ENCODE data around the gene TRAF3.

TRAF3 gene

DNA sequence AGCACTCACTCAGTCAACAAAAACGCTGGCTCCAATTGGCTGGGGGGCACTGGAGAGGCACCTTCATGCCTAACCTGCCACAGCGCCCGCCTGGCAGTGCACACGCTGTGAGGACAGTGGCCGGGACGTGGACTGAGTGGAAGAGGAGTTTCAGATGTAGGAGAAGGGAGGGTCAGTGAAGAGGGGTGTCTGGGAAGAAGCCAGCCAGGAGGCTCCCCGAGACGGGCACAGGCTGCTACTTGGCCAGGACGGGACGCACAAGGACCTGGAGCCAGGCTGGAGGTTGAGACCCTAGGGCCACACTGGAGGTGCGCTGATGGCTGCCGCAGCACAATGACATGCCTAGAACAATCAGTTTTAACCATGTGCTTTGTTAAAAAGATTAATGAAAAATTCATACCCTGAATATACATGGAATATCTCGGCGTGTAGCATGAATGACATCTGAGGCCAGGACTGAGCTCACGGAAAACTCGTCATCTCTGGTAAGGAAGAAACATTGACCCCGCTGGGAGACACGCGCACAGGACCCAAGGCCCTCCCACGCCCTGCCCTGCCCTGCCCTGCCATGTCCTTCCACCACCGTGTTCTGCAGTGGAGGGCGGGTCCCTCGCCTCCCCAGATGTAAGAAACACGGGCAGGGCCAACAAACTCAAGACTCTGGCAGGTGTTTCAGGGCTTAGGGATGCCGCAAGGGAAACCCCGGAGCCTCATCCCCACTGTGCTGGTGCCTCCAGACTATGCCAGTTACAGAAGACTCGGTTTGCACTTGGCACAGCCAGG, 170.3 kb downstream of the TRAF3 start:
- Histone ChIP-seq H3K4me2 (ENCODE audit: insufficient read depth, low read length) (no peak overlapping the region), H3K36me3 (ENCODE audit: insufficient read depth, low read length) (no peaks in the 10 kb centered on the region), H3K27ac (ENCODE audit: low read length) (no peak overlapping the region), H3K9ac (ENCODE audit: low read depth, low read length) (no peak overlapping the region), H4K20me1 (ENCODE audit: insufficient read depth, low read length) (no peaks in the 10 kb centered on the region), H3K4me3 (ENCODE audit: low read depth in 1 of 2, low read length in 2 of 2) (no peak overlapping the region), H3K79me2 (ENCODE audit: insufficient read depth, low read length) (no peaks in the 10 kb centered on the region), H3K4me1 (ENCODE audit: insufficient read depth, low read length) (peaks cover 8% of the 10 kb centered on the region), H2AFZ (ENCODE audit: low read depth, low read length) (no peak overlapping the region), H3K27me3 (ENCODE audit: insufficient read depth, low read length, poor library complexity) (no peaks in the 10 kb centered on the region), H3K9me3 (ENCODE audit: insufficient read depth, low read length, severe bottlenecking) (no peaks in the 10 kb centered on the region)
- DNase-seq (no peak), ATAC-seq (ENCODE audit: insufficient read depth, low read depth) (no peak)
- TF ChIP-seq, protein P1, sequence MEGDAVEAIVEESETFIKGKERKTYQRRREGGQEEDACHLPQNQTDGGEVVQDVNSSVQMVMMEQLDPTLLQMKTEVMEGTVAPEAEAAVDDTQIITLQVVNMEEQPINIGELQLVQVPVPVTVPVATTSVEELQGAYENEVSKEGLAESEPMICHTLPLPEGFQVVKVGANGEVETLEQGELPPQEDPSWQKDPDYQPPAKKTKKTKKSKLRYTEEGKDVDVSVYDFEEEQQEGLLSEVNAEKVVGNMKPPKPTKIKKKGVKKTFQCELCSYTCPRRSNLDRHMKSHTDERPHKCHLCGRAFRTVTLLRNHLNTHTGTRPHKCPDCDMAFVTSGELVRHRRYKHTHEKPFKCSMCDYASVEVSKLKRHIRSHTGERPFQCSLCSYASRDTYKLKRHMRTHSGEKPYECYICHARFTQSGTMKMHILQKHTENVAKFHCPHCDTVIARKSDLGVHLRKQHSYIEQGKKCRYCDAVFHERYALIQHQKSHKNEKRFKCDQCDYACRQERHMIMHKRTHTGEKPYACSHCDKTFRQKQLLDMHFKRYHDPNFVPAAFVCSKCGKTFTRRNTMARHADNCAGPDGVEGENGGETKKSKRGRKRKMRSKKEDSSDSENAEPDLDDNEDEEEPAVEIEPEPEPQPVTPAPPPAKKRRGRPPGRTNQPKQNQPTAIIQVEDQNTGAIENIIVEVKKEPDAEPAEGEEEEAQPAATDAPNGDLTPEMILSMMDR (IDR thresholded peaks at IDR 0.05; ENCODE audit: borderline replicate concordance, extremely low read depth, low read length, poor library complexity, severe bottlenecking): no peak
- TF ChIP-seq EZH2 (IDR thresholded peaks at IDR 0.05; ENCODE audit: borderline replicate concordance, low read depth, low read length, severe bottlenecking): no peak

DNA sequence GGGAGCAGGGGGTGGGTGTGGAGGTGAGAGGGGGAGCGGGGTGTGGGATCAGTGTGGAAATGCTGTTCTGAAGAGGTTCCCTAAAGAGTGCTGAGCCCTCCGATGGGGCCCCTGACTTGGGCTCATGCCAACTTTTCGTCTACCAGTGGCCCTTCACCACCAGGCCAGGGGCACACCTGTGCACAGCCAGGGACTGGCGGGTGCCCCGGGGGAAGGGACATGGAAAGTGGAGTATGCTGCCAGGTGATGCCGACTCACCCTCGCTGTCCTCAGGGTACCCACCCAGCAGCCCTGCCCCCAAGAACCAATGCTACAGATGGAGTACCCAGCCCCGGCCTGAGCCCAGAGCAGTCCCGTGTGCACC, 171.4 kb downstream of the TRAF3 start:
- Histone ChIP-seq H3K4me1 (ENCODE audit: insufficient read depth, low read length) (peaks cover 8% of the 10 kb centered on the region), H3K36me3 (ENCODE audit: insufficient read depth, low read length) (no peaks in the 10 kb centered on the region), H3K4me3 (ENCODE audit: low read depth in 1 of 2, low read length in 2 of 2) (no peak overlapping the region), H3K79me2 (ENCODE audit: insufficient read depth, low read length) (no peaks in the 10 kb centered on the region), H3K4me2 (ENCODE audit: insufficient read depth, low read length) (no peak overlapping the region), H3K9ac (ENCODE audit: low read depth, low read length) (no peak overlapping the region), H3K9me3 (ENCODE audit: insufficient read depth, low read length, severe bottlenecking) (no peaks in the 10 kb centered on the region), H2AFZ (ENCODE audit: low read depth, low read length) (no peak overlapping the region), H3K27ac (ENCODE audit: low read length) (no peak overlapping the region), H3K27me3 (ENCODE audit: insufficient read depth, low read length, poor library complexity) (no peaks in the 10 kb centered on the region), H4K20me1 (ENCODE audit: insufficient read depth, low read length) (no peaks in the 10 kb centered on the region)
- ATAC-seq (ENCODE audit: insufficient read depth, low read depth) (no peak; the same call in 2 of the 3 replicates), DNase-seq (no peak)
- TF ChIP-seq, protein P1 (IDR thresholded peaks at IDR 0.05; ENCODE audit: borderline replicate concordance, extremely low read depth, low read length, poor library complexity, severe bottlenecking): no peak

DNA sequence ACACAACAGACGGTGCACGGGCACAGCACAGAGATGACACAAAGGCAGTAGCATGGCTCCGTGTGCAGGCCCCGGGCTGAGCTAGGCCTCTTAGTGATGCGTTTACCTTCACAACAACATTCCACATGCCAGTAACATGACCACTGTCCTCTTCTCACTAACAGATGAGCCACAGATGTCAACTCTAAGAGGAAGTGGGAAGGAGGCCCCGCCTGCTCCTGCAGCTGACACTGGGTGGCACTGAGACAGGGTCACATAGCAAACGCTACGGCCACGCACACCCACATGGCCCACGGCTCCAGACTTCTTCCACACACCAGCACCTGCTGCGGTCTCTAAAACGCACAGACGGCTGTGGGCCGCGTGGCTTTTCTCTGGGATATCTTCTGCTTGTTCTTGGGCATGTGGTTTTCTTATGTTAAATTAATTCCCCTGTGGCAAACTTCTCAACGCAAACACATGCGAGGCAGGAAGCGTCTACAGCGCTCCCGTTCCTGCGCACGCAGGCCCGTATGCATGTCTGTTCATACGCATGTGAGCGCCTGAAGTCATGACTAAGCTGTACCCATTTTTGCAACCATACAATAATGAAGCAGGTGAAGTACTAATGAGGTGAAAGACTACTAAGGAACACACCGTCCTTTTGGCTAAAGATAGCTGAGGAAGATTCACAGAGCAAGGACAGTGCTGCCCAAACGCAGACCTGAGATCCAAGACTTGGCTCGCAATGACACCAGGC, 172.0 kb downstream of the TRAF3 start:
- H3K4me3 ChIP-seq (ENCODE audit: low read depth in 1 of 2, low read length in 2 of 2): no peak overlapping the region
- ATAC-seq (ENCODE audit: insufficient read depth, low read depth) (peak; percentile 90), DNase-seq (peak; percentile 64)
- peaks cover 8% of the 10 kb centered on the region for H3K4me1 ChIP-seq (ENCODE audit: insufficient read depth, low read length)
- peak overlapping the region; percentile 19; the same call in 1 of the 2 replicates for H2AFZ ChIP-seq (ENCODE audit: low read depth, low read length)
- no peak overlapping the region for H3K27ac ChIP-seq (ENCODE audit: low read length)
- H3K4me2 ChIP-seq (ENCODE audit: insufficient read depth, low read length): no peak overlapping the region
- H3K36me3 ChIP-seq (ENCODE audit: insufficient read depth, low read length): no peaks in the 10 kb centered on the region
- no peaks in the 10 kb centered on the region for H3K27me3 ChIP-seq (ENCODE audit: insufficient read depth, low read length, poor library complexity)
- no peaks in the 10 kb centered on the region for H4K20me1 ChIP-seq (ENCODE audit: insufficient read depth, low read length)
- no peak overlapping the region for H3K9ac ChIP-seq (ENCODE audit: low read depth, low read length)
- no peaks in the 10 kb centered on the region for H3K9me3 ChIP-seq (ENCODE audit: insufficient read depth, low read length, severe bottlenecking)
- no peaks in the 10 kb centered on the region for H3K79me2 ChIP-seq (ENCODE audit: insufficient read depth, low read length)
- TF ChIP-seq, protein P1 (IDR thresholded peaks at IDR 0.05; ENCODE audit: borderline replicate concordance, extremely low read depth, low read length, poor library complexity, severe bottlenecking): peak; percentile 8
- TF ChIP-seq EZH2 (IDR thresholded peaks at IDR 0.05; ENCODE audit: borderline replicate concordance, low read depth, low read length, severe bottlenecking): no peak

All from DND-41 (cell line).